NCI-H526 treated with DMSO at 0.1 percent for 48 hours (cell line): ENCODE results near the gene TMEM52.

Source experiments
- DNase-seq: peaks from one replicate; lab custom pipeline; 2025; lab: John Stamatoyannopoulos, UW

TMEM52 gene

GRCh38 chr1:1872329-1872994 lies 46.6 kb downstream of the TMEM52 start:
- DNase-seq, result no peak

GRCh38 chr1:1869469-1869868 lies 49.6 kb downstream of the TMEM52 start:
- no peak for DNase-seq
